AG08395 (cell line): ENCODE results near the gene HOXB5.

Source experiments
- DNase-seq: peaks from one replicate; pipeline ENCODE4 v3.0.0; 2012; ENCODE audit warnings: mixed read lengths, low spot score

HOXB5 gene

DNA sequence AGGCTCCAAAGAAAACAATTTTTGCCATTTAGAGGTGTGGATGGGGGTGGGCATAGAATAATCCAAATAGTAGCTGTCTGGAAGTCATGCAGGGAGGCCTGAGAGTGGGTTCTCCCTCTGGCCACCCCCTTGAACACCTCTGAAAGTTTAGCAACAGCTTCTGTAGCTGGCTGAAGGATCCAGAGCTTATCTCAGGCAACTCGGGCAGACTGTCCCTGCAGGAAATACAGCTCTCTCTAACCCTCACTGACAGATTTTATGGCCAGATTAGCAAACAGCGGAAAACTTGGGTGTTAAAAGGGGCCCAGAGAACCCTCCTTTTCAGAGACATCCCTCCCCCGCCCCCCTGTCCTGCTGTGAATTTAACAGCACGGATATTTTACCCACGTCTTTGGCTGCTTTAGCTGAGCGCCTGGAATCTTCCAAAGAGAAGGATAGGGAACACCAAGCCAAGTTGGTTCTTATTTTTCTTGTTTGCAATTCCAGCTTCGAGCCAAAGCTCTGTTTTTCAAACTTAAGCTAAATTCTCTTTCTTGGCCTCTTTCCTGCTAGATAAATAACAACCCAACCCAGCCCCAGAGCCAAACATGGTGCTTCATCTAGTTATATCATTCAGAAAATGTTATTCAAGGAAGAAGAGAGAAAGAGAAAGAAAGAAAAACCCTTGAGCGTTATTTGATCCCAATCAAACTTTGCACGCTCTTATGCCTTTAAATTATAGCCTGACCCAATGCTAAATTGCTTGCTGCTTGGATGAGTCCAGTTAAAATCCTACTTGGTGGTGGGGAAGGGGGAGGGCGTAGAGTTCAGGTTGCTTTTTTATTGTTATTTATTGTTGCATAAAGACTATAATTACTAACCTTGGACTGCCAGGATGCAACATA is 46.4 kb downstream of the HOXB5 start:
- no peak for DNase-seq

DNA sequence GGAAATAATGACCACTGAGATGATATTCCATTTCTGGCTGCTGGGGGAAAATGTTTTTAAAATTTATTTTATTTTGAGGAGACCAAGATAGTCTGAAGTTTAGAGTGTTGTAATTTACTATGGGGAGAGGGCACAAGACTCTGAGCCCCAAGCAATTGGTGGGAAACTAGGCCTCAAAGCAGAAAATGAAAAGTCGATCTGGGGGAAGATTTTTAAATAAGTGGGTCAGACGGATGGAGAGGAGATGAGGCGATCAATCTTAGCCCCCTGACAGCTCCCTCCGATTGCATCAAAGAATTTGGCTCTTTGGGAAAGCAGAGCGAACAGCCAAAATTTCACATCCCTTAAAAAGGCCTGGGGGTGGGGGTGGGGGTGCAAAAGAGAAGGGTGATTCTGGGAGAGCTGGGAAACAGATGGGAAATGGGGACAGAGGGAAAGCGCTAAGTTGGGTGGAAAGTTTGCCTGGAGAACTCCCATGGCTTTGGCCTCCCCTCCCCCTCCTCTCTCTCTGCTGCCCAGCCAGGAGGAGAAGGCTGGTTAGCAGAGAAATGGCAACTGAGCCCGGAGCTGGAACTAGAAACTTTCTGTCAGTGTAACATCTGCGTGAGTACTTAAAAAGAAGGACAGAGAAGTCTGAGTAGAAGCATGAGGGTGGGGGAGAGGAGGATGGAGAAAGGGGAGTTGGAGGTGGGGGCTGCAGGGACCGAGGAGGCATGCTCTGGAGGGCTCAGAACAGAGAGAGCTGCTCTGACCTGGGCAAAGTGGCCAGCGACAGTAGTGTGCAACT is 47.2 kb downstream of the HOXB5 start:
- DNase-seq, result no peak

DNA sequence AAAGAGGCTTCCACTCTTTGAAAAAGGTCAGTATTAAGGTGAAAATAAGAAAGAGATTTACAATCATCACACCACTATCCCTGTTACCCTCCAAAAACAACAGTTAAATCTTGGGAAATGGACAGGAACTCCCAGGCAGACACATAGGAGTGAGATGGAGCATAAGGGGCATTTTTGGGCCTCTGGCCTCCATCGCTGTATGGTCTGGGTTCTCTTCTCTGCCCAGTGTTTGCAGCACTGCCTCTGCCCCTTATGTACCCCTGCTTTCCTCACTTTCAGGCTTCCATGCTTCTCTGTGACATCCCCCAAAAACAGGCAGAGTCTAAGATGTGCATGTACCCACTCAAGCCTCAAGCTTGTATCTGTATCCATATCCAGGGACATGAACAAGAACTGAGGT is 48.0 kb downstream of the HOXB5 start:
- no peak for DNase-seq

DNA sequence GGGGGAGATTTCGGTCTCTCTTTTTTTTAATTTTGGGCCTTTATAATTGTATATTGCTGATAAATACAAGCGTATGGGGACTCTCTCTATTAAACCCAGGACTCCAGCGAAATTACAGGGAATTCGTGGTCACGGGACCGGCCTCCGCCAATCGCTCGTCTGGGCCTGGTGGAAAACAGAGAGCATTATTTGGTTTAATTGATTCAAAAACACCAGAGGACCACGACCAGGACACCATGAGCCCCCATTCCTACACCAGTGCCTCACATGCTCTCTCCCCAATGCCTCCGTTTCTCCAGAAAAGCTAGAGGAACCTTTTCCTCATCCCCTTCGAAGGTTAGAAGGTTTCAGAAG is 48.6 kb downstream of the HOXB5 start, which contains the start of gene HOXB2:
Gene HOXB2, minus strand, starts transcription at position 88 of the 354 bp plus-strand sequence. CDS start 198 bp downstream, outside the sequence.
- no peak for DNase-seq

DNA sequence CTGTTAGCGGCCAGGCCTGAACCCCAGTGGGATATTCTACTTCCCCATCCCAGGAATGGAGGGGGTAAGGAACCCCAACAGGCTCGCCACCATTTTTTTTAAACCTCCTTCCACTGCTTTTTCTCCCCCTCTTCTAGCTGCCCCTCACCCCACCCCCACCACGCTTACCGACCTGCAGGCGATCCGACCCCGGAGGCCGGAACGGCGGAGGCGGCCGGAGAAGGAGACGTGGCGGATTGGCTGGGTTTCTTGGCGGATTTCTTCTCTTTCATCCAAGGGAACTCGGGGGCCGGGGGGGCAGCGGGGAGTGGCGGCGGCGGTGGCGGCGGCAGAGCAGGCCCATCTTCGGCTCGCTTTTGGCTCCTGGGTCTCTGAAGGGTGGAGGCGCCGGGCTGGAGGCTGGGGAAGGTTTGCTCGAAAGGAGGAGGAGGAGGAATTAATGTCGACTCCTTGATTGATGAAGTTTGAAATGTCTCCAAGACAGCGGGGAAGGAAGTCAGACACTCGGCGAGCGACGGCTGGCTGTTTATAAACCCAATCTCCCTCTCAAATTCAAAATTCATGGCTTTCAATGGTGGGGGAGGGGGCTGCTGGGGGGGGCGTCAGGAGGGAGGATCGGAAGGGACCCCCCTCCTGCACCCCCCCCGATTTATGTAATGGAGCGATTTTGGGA is 49.1 kb downstream of the HOXB5 start:
- DNase-seq, result peak; percentile 78

DNA sequence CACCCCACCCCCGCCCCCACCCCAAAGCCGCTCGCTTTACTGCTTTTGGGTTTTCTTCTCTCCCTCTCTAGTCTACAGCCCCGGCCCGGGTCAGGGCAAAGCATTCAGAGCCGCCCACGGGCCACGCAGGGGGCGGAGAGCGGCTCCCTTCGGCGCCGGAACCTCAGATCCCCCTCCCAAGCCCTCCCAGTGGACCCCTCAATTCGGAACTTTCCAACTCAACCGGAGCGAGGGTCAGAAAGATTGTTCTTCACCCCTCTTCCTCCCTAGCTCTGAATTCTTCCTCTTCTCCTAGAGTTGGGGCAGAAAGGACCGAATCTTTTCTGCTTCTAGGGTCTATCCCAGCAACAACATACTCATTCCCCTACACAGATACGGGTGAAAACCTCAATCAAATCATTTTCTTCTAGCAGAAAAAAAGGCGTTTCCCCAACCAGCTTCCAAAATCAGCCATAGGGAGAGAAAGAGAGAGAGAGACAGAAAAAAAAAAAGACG is 49.7 kb downstream of the HOXB5 start:
- DNase-seq, result no peak

DNA sequence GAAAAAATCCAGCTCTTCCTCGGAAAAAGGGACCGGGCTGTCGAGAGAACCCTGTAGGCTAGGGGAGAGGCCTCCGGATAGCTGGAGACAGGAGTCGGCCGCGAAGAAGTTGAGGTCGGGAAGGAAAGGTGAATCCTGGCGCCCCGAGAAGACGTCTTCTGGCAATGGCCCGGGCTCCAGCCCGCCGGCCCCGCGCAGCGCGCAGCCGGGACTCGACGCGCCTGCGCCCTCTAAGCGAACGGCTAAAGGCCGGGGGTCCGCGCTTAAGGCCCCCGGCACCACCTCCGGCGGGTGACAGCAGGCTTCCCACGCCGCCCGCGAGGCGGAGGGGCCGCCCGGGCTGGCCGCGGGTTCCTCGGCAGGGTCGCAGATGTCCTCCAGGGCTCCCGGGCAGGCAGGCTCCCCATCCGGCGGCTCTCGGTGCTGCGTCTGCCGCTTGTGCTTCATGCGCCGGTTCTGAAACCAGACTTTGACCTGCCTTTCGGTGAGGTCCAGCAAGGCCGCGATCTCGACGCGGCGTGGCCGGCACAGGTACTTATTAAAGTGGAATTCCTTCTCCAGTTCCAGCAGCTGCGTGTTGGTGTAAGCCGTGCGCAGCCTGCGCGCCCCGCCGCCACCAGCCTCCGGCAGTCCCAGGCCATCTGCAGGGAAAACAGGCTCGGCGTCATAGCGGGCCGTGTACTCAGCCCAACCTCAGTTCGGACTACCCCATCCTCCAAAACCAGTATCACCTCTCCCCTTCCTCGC is 50.3 kb downstream of the HOXB5 start:
- DNase-seq, result no peak

DNA sequence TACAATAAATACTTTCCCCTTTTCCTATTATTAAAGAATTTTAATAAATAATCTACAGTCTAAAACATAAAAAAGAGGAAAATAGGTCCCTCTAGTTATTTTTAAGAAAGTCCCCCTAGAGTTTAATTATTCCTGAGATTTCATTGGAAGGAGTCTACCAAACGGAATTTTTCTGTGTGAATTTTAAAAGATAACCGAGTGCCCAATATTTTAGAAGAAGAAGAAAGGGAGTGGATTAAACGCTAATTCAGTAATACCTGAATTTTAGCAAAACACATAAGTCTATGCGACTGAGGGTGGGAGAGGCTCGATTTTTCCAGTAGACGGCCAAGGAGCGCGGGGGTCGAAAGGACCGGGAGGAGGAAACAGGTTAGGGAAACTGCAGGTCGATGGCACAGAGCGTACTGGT is 50.9 kb downstream of the HOXB5 start:
- DNase-seq, result no peak

DNA sequence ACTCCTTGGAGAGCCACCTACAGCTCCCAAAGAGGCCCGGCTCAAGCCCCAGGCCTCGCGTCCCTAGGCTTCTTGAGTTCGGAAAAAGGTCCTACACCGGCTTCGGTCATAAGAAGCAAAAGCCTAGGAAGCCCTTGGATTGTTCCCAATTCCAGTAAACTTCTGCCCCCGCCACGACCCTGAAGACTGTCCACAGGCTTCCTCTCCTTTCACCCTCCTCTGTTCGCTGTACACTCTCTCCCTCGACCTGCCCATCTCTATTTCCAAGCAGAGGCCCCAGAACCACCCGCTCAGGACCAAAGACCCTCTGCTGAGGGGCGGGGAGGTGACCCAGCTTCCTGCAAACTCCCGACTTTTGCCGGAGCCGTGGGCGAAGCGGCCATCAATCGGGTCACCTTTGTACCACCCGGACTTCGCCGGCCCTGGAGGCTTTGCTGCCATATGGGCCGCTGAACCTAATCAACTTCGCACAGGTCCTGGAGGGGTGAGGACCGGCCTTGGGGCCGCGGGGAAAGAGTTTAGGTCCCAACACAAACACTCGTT is 51.4 kb downstream of the HOXB5 start:
- DNase-seq, result no peak

DNA sequence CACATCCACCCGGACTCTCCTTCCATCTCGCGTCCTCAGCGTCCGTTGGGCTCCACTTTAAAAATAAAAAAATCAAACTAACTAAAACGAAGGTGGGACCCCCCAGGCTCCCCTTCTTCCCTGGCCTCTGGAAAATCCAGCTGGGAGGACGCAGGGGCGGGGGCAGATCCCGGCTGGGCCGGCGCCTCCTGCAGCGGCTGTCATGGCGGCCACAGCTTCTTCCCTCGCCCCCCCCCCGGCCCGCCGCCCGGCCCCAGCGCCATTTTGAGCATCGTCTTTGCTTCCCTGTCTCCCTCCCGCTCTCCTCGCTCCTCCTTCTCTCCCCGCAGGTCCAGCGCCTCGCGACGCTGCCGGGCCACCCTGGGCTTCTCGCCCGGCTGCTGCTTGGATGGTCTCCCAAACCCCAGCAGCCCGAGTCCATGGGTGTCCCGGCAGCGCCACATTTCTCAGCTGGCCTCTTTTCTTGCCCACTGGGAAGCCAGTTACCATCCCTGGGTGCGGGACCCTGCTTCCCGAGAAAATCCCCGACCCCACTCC is 51.9 kb downstream of the HOXB5 start:
- DNase-seq, result peak; percentile 76
